Measurements from ENCODE around the gene SMOC1. TPM values are rescaled to one million over a fixed set of nuclear protein-coding genes. Genes with fewer than 3 reads are reported as not detected.
"Not testable (repeated sequence)": the region's sequence is repeated elsewhere in the genome, so short reads cannot be mapped to it uniquely, and the experiment has no call there.

SMOC1 gene
- total and polyA plus RNA-seq, 8 donors, result 1.2 to 3.3 (median 2.1) TPM; not detected in 2

- no peaks in the 10 kb centered on the region for H3K4me1 ChIP-seq
- no peak overlapping the region for H3K4me3 ChIP-seq
- H3K27me3 ChIP-seq, result no peaks in the 10 kb centered on the region
- WGBS, 5 donors, result 67 to 80% (median 71%) methylated on average over 1 of the region's 1 CpG
- peaks cover 4 to 15% (median 8%) of the 10 kb centered on the region in 4 donors for H3K9me3 ChIP-seq
- no peak for TF ChIP-seq POLR2AphosphoS5 (IDR thresholded peaks at IDR 0.05)
- no peak for TF ChIP-seq POLR2A (IDR thresholded peaks at IDR 0.05)
- TF ChIP-seq EP300 (IDR thresholded peaks at IDR 0.05), result no peak
- no peak for TF ChIP-seq CTCF (IDR thresholded peaks at IDR 0.05)
- H3K36me3 ChIP-seq, result no peaks in the 10 kb centered on the region
- no peak overlapping the region for H3K27ac ChIP-seq
- intact Hi-C loops (cut with DNase I; ENCODE audit: low total_unique reads), result no loop called here
- no peak for DNase-seq
These were observed 22.1 kb downstream of the SMOC1 start for GRCh38 chr14:69901113-69901951.

- H3K27me3 ChIP-seq; H3K27ac ChIP-seq; intact Hi-C loops (cut with DNase I; ENCODE audit: low total_unique reads); H3K4me1 ChIP-seq; DNase-seq; H3K36me3 ChIP-seq; H3K9me3 ChIP-seq; H3K4me3 ChIP-seq: not testable (repeated sequence)
- 89 to 97% (median 96%) methylated on average over 16 to 29 of the region's 29 CpGs for WGBS, 5 donors
These were observed 23.8 kb downstream of the SMOC1 start for GRCh38 chr14:69903046-69903445.

- Histone ChIP-seq H3K36me3 (no peaks in the 10 kb centered on the region), H3K9me3 (no peaks in the 10 kb centered on the region), H3K4me1 (no peaks in the 10 kb centered on the region), H3K4me3 (no peak overlapping the region), H3K27ac (no peak overlapping the region), H3K27me3 (no peaks in the 10 kb centered on the region)
- no peak for TF ChIP-seq POLR2A (IDR thresholded peaks at IDR 0.05)
- WGBS, 5 donors, result 57 to 73% (median 72%) methylated on average over 1 of the region's 1 CpG
- intact Hi-C loops (cut with DNase I; ENCODE audit: low total_unique reads), result no loop called here
- no peak for DNase-seq
These were observed 25.0 kb downstream of the SMOC1 start for GRCh38 chr14:69904246-69904645.

- intact Hi-C loops (cut with DNase I; ENCODE audit: low total_unique reads), result no loop called here
- TF ChIP-seq CTCF (IDR thresholded peaks at IDR 0.05) (no peak), POLR2A (IDR thresholded peaks at IDR 0.05) (no peak), POLR2AphosphoS5 (IDR thresholded peaks at IDR 0.05) (no peak), EP300 (IDR thresholded peaks at IDR 0.05) (no peak)
- Histone ChIP-seq H3K4me1 (no peaks in the 10 kb centered on the region), H3K27ac (no peak overlapping the region), H3K4me3 (no peak overlapping the region), H3K9me3 (no peaks in the 10 kb centered on the region), H3K36me3 (no peaks in the 10 kb centered on the region), H3K27me3 (no peaks in the 10 kb centered on the region)
- no peak for DNase-seq
- WGBS, 5 donors, result 36 to 92% (median 40%) methylated on average over 1 to 3 of the region's 3 CpGs
These were observed 27.0 kb downstream of the SMOC1 start for GRCh38 chr14:69906201-69906600.

GRCh38 chr14:69909826-69910550 lies 30.8 kb downstream of the SMOC1 start:
- WGBS, 5 donors, result 76 to 87% (median 84%) methylated on average over 7 of the region's 7 CpGs
- intact Hi-C loops (cut with DNase I; ENCODE audit: low total_unique reads), result no loop called here
- no peaks in the 10 kb centered on the region for H3K4me1 ChIP-seq
- H3K4me3 ChIP-seq, result no peak overlapping the region
- H3K36me3 ChIP-seq, result no peaks in the 10 kb centered on the region
- no peak for TF ChIP-seq CTCF (IDR thresholded peaks at IDR 0.05)
- TF ChIP-seq POLR2A (IDR thresholded peaks at IDR 0.05), result no peak
- TF ChIP-seq POLR2AphosphoS5 (IDR thresholded peaks at IDR 0.05), result no peak
- no peaks in the 10 kb centered on the region for H3K27me3 ChIP-seq
- H3K27ac ChIP-seq, result no peak overlapping the region
- no peaks in the 10 kb centered on the region for H3K9me3 ChIP-seq
- DNase-seq, result no peak

All from stomach (tissue), 9 donors.